Spinal cord (tissue), 10 donors: ENCODE measurements around the gene UBFD1. TPM values are rescaled to one million over a fixed set of nuclear protein-coding genes. Genes with fewer than 3 reads are reported as not detected.
"Not testable (repeated sequence)": the region's sequence is repeated elsewhere in the genome, so short reads cannot be mapped to it uniquely, and the experiment has no call there.

ENCODE experiments used
- DNase-seq, 6 donors: peaks; one replicate each; pipeline versions ENCODE4 v3.0.0 to v3.0.0-alpha.2; 2013 to 2015; ENCODE audit warnings: low spot score in 6 of 6, low read depth in 4 of 6
- H3K27ac ChIP-seq: one replicate; pipeline ENCODE4 v1.5.1; 2013; ENCODE audit warnings: low read depth, low read length, control low read depth
- H3K27me3 ChIP-seq: one replicate; pipeline ENCODE4 v1.6.1; 2013; ENCODE audit warnings: low read length; ENCODE audit not compliant: control insufficient read depth, insufficient read depth
- H3K36me3 ChIP-seq: one replicate; pipeline ENCODE4 v1.6.1; 2013; ENCODE audit warnings: low read length; ENCODE audit not compliant: control insufficient read depth, insufficient read depth
- H3K4me1 ChIP-seq: one replicate; pipeline ENCODE4 v1.6.1; 2013; ENCODE audit warnings: low read length; ENCODE audit not compliant: control insufficient read depth, insufficient read depth
- H3K4me3 ChIP-seq: one replicate; pipeline ENCODE4 v1.5.1; 2013; ENCODE audit warnings: low read depth, low read length, control low read depth
- H3K9me3 ChIP-seq: one replicate; pipeline ENCODE4 v1.6.1; 2013; ENCODE audit warnings: low read length; ENCODE audit not compliant: control insufficient read depth, insufficient read depth
- whole genome bisulfite sequencing: methylation state at CpG from one replicate; pipeline ENCODE4 v1.1.5; 2013; ENCODE audit warnings: missing lambda C conversion rate; ENCODE audit not compliant: insufficient coverage; 5-methylcytosine and 5-hydroxymethylcytosine counted together
- polyA plus RNA-seq, 2 donors: library from polyadenylated mRNA; unstranded; fragments of 120-200 nt; gene quantifications; one replicate each; pipeline ENCODE4 v1.2.1, GENCODE V29; 2013; ENCODE audit not compliant: insufficient read length in 2 of 2
- total RNA-seq, 2 donors: library from RNA; depleted of rRNA in 1 of 2; stranded (reverse); fragments of 120-200 nt in 1 of 2; fragments of >200 nt in 1 of 2; gene quantifications; one replicate each; pipeline versions ENCODE4 v1.2.3 to v1.2.4, GENCODE V29; 2013 to 2014
- donor health status: healthy.

UBFD1 gene
- total and polyA plus RNA-seq, 4 donors, result 58.1 to 104 (median 88.8) TPM

DNA sequence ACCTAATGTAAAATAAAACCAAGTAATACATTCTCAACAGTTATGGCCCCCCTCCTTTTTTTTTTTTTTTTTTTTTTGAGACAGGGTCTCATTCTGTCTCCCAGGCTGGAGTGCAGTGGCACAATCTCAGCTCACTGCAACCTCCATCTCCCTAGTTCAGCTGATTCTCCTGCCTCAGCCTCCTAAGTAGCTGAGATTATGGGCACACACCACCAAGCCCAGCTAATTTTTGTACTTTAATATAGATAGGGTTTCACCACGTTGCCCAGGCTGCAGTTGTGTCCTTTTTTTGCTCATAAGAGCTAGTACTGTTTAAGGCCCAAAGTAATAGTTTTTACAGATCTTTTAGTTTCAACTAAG is 18.6 kb upstream of the UBFD1 start:
- no CpG with 5 or more reads among the region's 1 CpG for WGBS
- no peak for DNase-seq
- Histone ChIP-seq H3K27me3 (no peaks in the 10 kb centered on the region), H3K27ac (no peak overlapping the region), H3K4me3 (no peak overlapping the region), H3K36me3 (peaks cover 60% of the 10 kb centered on the region), H3K9me3 (no peaks in the 10 kb centered on the region), H3K4me1 (no peaks in the 10 kb centered on the region)

DNA sequence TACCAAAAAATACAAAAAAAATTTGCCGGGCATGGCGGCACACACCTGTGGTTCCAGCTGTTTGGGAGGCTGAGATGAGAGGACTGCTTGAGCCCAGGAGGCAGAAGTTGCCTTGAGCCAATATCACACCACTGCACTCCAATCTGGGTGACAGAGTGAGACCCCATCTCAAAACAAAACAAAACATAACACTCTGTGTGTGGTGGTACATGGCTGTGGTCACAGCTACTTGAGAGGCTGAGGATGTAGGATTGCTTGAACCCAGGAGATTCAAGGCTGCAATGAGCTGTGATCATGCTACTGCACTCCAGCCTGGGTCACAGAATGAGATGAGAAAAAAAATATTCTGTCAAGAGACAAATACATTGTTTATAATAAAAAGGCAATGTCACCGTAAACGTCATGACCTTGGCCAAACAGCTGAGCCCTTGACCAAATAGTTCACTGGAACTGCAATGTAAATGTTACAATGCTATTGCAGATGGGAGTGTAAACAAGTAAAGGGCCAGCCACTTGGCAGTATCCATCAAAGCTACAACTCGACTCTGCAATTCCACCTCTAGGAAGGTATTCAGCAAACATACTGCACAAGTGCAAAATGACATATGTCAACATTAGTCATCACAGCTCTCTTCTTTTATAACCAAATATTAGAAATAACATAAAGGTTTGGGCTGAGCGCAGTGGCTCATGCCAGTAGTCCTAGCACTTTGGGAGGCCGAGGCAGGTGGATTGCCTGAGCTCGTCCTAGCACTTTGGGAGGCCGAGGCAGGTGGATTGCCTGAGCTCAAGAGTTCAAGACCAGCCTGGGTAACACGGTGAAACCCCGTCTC is 17.3 kb upstream of the UBFD1 start:
- no peaks in the 10 kb centered on the region for H3K9me3 ChIP-seq
- H3K27me3 ChIP-seq, result no peaks in the 10 kb centered on the region
- 100% methylated on average over 3 of the region's 11 CpGs for WGBS
- peaks cover 62% of the 10 kb centered on the region for H3K36me3 ChIP-seq
- H3K4me3 ChIP-seq, result no peak overlapping the region
- DNase-seq, result no peak
- no peak overlapping the region for H3K27ac ChIP-seq
- H3K4me1 ChIP-seq, result no peaks in the 10 kb centered on the region

DNA sequence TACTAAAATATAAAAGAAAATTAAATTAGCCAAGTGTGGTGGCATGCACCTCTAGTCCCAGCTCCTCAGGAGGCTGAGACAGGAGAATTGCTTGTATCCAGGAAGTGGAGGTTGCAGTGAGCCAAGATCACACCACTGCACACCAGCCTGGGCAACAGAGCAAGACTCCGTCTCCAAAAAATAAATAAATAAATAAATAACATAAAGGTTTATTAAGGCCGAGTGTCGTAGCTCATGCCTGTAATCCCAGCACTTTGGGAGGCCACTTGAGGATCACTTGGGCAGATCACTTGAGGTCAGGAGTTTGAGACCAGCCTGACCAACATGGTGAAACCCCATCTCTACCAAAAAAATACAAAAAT is 16.7 kb upstream of the UBFD1 start:
- not testable (repeated sequence) for H3K27ac ChIP-seq, DNase-seq
- peaks cover 63% of the 10 kb centered on the region for H3K36me3 ChIP-seq

GRCh38 chr16:23544436-23544835 is 13.1 kb upstream of the UBFD1 start:
- DNase-seq, result no peak
- 92% methylated on average over 11 of the region's 14 CpGs for WGBS
- H3K27me3 ChIP-seq, result no peaks in the 10 kb centered on the region
- H3K36me3 ChIP-seq, result peaks cover 60% of the 10 kb centered on the region
- H3K4me3 ChIP-seq, result no peak overlapping the region
- H3K4me1 ChIP-seq, result no peaks in the 10 kb centered on the region
- no peak overlapping the region for H3K27ac ChIP-seq
- no peaks in the 10 kb centered on the region for H3K9me3 ChIP-seq

More for the DNA sequence above, 16.7 kb upstream of the UBFD1 start:
- not testable (repeated sequence) for H3K4me3 ChIP-seq, H3K4me1 ChIP-seq, H3K27me3 ChIP-seq, H3K9me3 ChIP-seq
- WGBS, result no CpG with 5 or more reads among the region's 3 CpGs

GRCh38 chr16:23549938-23550337 is 7.6 kb upstream of the UBFD1 start:
- Histone ChIP-seq H3K27me3 (no peaks in the 10 kb centered on the region), H3K4me1 (no peaks in the 10 kb centered on the region), H3K4me3 (no peak overlapping the region), H3K27ac (no peak overlapping the region), H3K9me3 (no peaks in the 10 kb centered on the region), H3K36me3 (peaks cover 55% of the 10 kb centered on the region)
- no CpG with 5 or more reads among the region's 5 CpGs for WGBS
- no peak for DNase-seq

GRCh38 chr16:23552161-23552560 is 5.4 kb upstream of the UBFD1 start:
- H3K4me3 ChIP-seq, result no peak overlapping the region
- H3K9me3 ChIP-seq, result no peaks in the 10 kb centered on the region
- 85% methylated on average over 6 of the region's 6 CpGs for WGBS
- H3K27ac ChIP-seq, result no peak overlapping the region
- H3K4me1 ChIP-seq, result peaks cover 11% of the 10 kb centered on the region
- H3K36me3 ChIP-seq, result peaks cover 46% of the 10 kb centered on the region
- H3K27me3 ChIP-seq, result no peaks in the 10 kb centered on the region
- no peak for DNase-seq

DNA sequence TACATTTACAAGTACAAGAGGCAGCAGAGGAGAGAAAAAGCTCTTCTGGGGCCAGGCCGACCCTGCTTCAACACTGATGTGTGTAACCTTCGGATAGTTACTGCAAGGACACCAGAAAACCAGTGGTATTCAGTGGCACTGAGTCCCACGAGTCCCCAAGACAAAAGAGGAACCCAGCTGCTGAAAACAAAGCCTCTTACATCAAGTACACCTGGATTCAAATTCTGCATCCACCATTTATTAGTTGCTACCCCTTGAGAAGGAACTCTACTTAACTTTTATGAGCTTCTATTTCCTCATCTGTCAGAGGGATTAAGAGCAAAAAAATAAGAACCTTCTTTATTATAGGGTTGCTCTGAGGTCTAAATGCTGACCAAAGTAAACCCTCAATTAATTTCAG is 3.0 kb upstream of the UBFD1 start:
- H3K4me3 ChIP-seq, result no peak overlapping the region
- WGBS, result 80% methylated on average over 3 of the region's 3 CpGs
- no peaks in the 10 kb centered on the region for H3K27me3 ChIP-seq
- no peaks in the 10 kb centered on the region for H3K9me3 ChIP-seq
- peaks cover 36% of the 10 kb centered on the region for H3K36me3 ChIP-seq
- DNase-seq, result no peak
- no peak overlapping the region for H3K27ac ChIP-seq
- H3K4me1 ChIP-seq, result peaks cover 15% of the 10 kb centered on the region

GRCh38 chr16:23557779-23558702 is 514 bp downstream of the UBFD1 start:
- under 1% methylated on average over 54 of the region's 60 CpGs for WGBS
- Histone ChIP-seq H3K9me3 (no peaks in the 10 kb centered on the region), H3K4me3 (peak overlapping the region; percentile 89), H3K27ac (peak overlapping the region; percentile 95), H3K36me3 (peaks cover 15% of the 10 kb centered on the region), H3K4me1 (peaks cover 15% of the 10 kb centered on the region), H3K27me3 (no peaks in the 10 kb centered on the region)
- DNase-seq, result peak in 2 of 6 donors; percentile 6 to 43

- DNase-seq, result no peak
- Histone ChIP-seq H3K36me3 (peaks cover 41% of the 10 kb centered on the region), H3K9me3 (no peaks in the 10 kb centered on the region), H3K4me3 (no peak overlapping the region), H3K27me3 (no peaks in the 10 kb centered on the region), H3K4me1 (peaks cover 9% of the 10 kb centered on the region), H3K27ac (no peak overlapping the region)
- WGBS, result 90% methylated on average over 4 of the region's 5 CpGs
Measured at GRCh38 chr16:23561586-23561985, 4.1 kb downstream of the UBFD1 start.
